Keratinocyte (primary cell): ENCODE measurements around the gene APOC1. TPM values are rescaled to one million over a fixed set of nuclear protein-coding genes. Genes with fewer than 3 reads are reported as not detected.
"Not testable (repeated sequence)": the region's sequence is repeated elsewhere in the genome, so short reads cannot be mapped to it uniquely, and the experiment has no call there.

Experiments
- DNase-seq: peaks from one replicate; pipeline ENCODE4 v3.0.0-alpha.2; 2011; ENCODE audit warnings: low read depth, missing footprints, low spot score
- FAIRE-seq: peaks from 2 replicates; lab custom pipeline; 2011; peaks lifted over from hg19 to GRCh38; lab: Jason Lieb, UNC
- H2AFZ ChIP-seq: 2 replicates; pipeline ENCODE4 v1.6.0; 2012; ENCODE audit warnings: low read length, control low read depth, inconsistent platforms; ENCODE audit not compliant: control insufficient read depth
- H3K27ac ChIP-seq: 2 replicates; pipeline ENCODE4 v1.5.1; 2011; ENCODE audit warnings: low read length; ENCODE audit not compliant: control insufficient read depth, insufficient read depth
- H3K27me3 ChIP-seq: 3 replicates; pipeline ENCODE4 v1.6.0; 2011; ENCODE audit warnings: low read length; ENCODE audit not compliant: control insufficient read depth, insufficient read depth; ENCODE audit errors: extremely low read depth
- H3K36me3 ChIP-seq, 2 experiments: 2 replicates in 1 of 2; 3 replicates in 1 of 2; pipeline ENCODE4 v1.5.1; 2011; ENCODE audit warnings: low read length in 2 of 2, mild to moderate bottlenecking in 1 of 2; ENCODE audit not compliant: control insufficient read depth in 2 of 2, insufficient read depth in 2 of 2; ENCODE audit errors: extremely low read depth in 1 of 2
- H3K4me1 ChIP-seq: 3 replicates; pipeline ENCODE4 v1.5.1; 2011; ENCODE audit warnings: low read length; ENCODE audit not compliant: control insufficient read depth, insufficient read depth; ENCODE audit errors: extremely low read depth
- H3K4me2 ChIP-seq: 3 replicates; pipeline ENCODE4 v1.6.0; 2011; ENCODE audit warnings: low read depth, low read length; ENCODE audit not compliant: control insufficient read depth, insufficient read depth; ENCODE audit errors: extremely low read depth
- H3K4me3 ChIP-seq, 3 experiments: fragments of 200-600 bp in 1 of 3; sonication (generic) in 1 of 3; 2 replicates in 2 of 3; 3 replicates in 1 of 3; pipeline ENCODE4 v1.5.1; 2011 to 2016; ENCODE audit warnings: low read length in 3 of 3, mild to moderate bottlenecking in 3 of 3, control low read depth in 2 of 3, inconsistent platforms in 1 of 3, low read depth in 1 of 3, mixed read lengths in 1 of 3, mixed run types in 1 of 3, moderate library complexity in 1 of 3; ENCODE audit not compliant: control insufficient read depth in 2 of 3, insufficient read depth in 2 of 3; ENCODE audit errors: extremely low read depth in 1 of 3
- H3K79me2 ChIP-seq: 2 replicates; pipeline ENCODE4 v1.6.0; 2012; ENCODE audit warnings: low read length; ENCODE audit not compliant: control insufficient read depth, insufficient read depth
- H3K9ac ChIP-seq: 3 replicates; pipeline ENCODE4 v1.6.0; 2011; ENCODE audit warnings: low read length; ENCODE audit not compliant: control insufficient read depth, insufficient read depth; ENCODE audit errors: extremely low read depth
- H3K9me1 ChIP-seq: 3 replicates; pipeline ENCODE4 v1.6.0; 2011; ENCODE audit warnings: low read length; ENCODE audit not compliant: control insufficient read depth, insufficient read depth; ENCODE audit errors: extremely low read depth
- H3K9me3 ChIP-seq: 2 replicates; pipeline ENCODE4 v1.5.1; 2012; ENCODE audit warnings: low read depth, low read length; ENCODE audit not compliant: control insufficient read depth
- H4K20me1 ChIP-seq: 3 replicates; pipeline ENCODE4 v1.6.0; 2011; ENCODE audit warnings: low read length; ENCODE audit not compliant: control insufficient read depth, insufficient read depth; ENCODE audit errors: extremely low read depth
- EZH2 ChIP-seq: IDR thresholded peaks from one replicate; pipeline ENCODE4 v1.6.1; 2012; ENCODE audit warnings: inconsistent platforms, mild to moderate bottlenecking, low read length, moderate library complexity
- dilution Hi-C: fragments of 300-500 bp; cut with MboI; formaldehyde crosslinking; loops from one replicate; pipeline ENCODE4 v1.7.0; 2020; ENCODE audit warnings: low sequenced_read_pairs; ENCODE audit not compliant: extremely low pct_ligation_motif_present
- polyA plus RNA-seq, 5 experiments: library from polyadenylated mRNA; depleted of rRNA in 3 of 5; stranded (reverse) in 3 of 5; stranded (forward) in 1 of 5; unstranded in 1 of 5; fragments of >200 nt; gene quantifications; 1 replicate in 1 of 5; 2 replicates in 3 of 5; 3 replicates in 1 of 5; pipeline versions ENCODE4 v1.2.1 to v1.2.3, GENCODE V29; 2011 to 2012; ENCODE audit warnings: missing spikeins in 2 of 5, low read depth in 1 of 5, low replicate concordance in 1 of 5
- TF ChIP-seq, protein P1 (sequence below), 3 experiments: IDR thresholded peaks in 1 of 3; conservative IDR thresholded peaks in 1 of 3; optimal IDR thresholded peaks in 1 of 3; 2 replicates in 2 of 3; 3 replicates in 1 of 3; pipeline versions ENCODE3 to v1.5.1; 2011; ENCODE audit warnings: low read length in 3 of 3, mild to moderate bottlenecking in 3 of 3, moderate library complexity in 2 of 3, control low read depth in 1 of 3, inconsistent platforms in 1 of 3; ENCODE audit not compliant: insufficient read depth in 2 of 3; ENCODE audit errors: extremely low read depth in 1 of 3

Gene APOC1
- polyA plus RNA-seq, 1 donor (not counting 4 experiments of a cell fraction or from before 2014, with no cell fraction given), result 0.79 TPM

DNA sequence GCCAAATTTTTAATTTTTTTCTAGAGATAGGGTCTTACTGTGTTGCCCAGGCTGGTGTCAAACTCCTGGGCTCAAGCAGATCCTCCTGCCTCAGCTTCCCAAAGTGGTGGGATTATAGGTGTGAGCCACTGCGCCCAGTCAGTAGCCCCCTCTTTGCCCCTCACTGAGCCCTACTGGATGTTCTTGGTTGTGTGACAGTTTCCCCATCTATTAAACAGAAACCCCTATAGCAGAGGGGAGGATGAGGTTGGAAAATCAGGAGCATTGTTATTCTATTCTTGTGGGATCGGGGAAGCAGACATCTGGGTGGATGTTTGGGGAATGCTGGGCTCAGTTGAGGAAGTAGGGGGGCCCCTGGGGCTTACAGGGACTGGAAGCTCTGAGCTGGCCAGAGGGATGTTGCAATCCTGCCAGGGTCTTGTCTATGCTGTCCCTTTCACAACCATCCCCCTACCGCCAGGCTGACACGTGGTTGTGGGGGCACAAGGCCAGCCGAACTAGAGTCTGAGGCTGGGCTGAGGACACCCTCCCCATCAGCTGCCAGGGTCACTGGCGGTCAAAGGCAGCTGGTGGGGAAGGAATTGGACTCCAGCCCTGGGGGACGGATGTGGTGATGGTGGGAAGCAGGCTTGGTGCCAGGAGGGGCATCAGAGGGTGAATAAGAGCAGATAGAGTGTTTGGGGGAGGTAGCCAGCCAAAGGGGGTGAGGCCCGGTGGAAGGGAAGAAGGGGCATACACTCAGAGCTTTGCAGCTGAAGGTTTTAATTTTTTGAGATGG is 10.9 kb downstream of the APOC1 start:
- dilution Hi-C loops, result no loop called here
- Histone ChIP-seq H3K4me3 (no peak overlapping the region), H3K4me2 (no peak overlapping the region), H4K20me1 (no peaks in the 10 kb centered on the region), H2AFZ (no peak overlapping the region), H3K9ac (no peak overlapping the region), H3K4me1 (peaks cover 4% of the 10 kb centered on the region), H3K9me3 (no peaks in the 10 kb centered on the region), H3K36me3 (no peaks in the 10 kb centered on the region), H3K27me3 (peaks cover 4% of the 10 kb centered on the region), H3K27ac (no peak overlapping the region), H3K9me1 (no peaks in the 10 kb centered on the region), H3K79me2 (no peaks in the 10 kb centered on the region)
- DNase-seq (no peak), FAIRE-seq (no peak)
- no peak for TF ChIP-seq EZH2
- TF ChIP-seq, protein P1, sequence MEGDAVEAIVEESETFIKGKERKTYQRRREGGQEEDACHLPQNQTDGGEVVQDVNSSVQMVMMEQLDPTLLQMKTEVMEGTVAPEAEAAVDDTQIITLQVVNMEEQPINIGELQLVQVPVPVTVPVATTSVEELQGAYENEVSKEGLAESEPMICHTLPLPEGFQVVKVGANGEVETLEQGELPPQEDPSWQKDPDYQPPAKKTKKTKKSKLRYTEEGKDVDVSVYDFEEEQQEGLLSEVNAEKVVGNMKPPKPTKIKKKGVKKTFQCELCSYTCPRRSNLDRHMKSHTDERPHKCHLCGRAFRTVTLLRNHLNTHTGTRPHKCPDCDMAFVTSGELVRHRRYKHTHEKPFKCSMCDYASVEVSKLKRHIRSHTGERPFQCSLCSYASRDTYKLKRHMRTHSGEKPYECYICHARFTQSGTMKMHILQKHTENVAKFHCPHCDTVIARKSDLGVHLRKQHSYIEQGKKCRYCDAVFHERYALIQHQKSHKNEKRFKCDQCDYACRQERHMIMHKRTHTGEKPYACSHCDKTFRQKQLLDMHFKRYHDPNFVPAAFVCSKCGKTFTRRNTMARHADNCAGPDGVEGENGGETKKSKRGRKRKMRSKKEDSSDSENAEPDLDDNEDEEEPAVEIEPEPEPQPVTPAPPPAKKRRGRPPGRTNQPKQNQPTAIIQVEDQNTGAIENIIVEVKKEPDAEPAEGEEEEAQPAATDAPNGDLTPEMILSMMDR (optimal IDR thresholded peaks at IDR 0.05 in 1 of 3, IDR thresholded peaks at IDR 0.05 in 1 of 3, conservative IDR thresholded peaks at IDR 0.05 in 1 of 3; ENCODE audit: extremely low read depth in 1 of 3, insufficient read depth in 2 of 3, low read length in 3 of 3), result no peak

DNA sequence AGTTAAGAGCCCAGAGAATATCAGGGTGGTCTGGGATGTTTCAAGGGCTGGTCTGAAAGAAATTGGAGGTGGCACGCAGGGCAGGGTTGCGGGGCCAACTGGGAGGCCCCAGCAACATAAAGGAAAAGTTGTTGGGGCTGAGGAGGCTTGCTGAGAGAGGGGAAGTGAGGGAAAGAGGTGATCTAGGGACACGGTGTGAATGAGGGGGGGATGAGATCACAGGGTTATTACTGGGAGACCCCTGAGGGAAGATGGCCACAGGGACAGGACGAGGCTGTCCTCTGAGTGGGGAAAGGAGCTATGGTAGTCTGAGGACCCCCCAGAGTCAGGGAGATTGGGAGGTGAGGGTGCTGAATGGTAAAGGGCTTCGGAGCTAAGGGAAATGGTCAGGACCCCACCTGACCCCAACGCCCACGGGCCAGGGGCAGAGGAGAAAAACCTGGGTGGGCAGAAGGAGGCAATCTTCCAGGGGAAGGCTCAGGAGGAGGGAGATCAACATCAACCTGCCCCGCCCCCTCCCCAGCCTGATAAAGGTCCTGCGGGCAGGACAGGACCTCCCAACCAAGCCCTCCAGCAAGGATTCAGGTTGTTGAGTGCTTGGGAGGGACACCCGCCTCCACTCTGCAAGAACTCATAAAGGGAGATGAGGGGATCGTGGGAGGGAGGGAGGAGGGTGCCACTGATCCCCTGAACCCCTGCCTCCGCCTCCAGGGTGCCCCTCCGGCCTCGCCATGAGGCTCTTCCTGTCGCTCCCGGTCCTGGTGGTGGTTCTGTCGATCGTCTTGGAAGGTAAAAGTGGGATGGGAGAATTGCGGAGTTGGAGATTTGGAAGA is 12.1 kb downstream of the APOC1 start:
- Histone ChIP-seq H3K4me2 (peak overlapping the region; percentile 62), H3K4me3 (peak overlapping the region in 2 of 3 experiments; percentile 10 to 11), H2AFZ (peak overlapping the region; percentile 22)
- H3K4me1 ChIP-seq, DNase-seq, H3K36me3 ChIP-seq, H3K9me3 ChIP-seq, H3K27me3 ChIP-seq, H3K9ac ChIP-seq, H3K79me2 ChIP-seq, H3K27ac ChIP-seq, dilution Hi-C loops, H3K9me1 ChIP-seq, H4K20me1 ChIP-seq: not testable (repeated sequence)
- FAIRE-seq, result peak; percentile 58
